Omental fat pad (tissue), 4 donors: ENCODE data around the gene MARCHF11. TPM values are rescaled to one million over a fixed set of nuclear protein-coding genes. Genes with fewer than 3 reads are reported as not detected.
A peak's percentile ranks its signal among the peaks of the same experiment; 100 is the strongest.

Experiments used
- ATAC-seq: fragments of 150-250 bp; one replicate; pipeline ENCODE4 v1.9.1; 2016; ENCODE audit warnings: mild to moderate bottlenecking, moderate library complexity; ENCODE audit not compliant: low FRiP score
- DNase-seq: peaks from one replicate; pipeline ENCODE4 v3.0.0-alpha.2; 2019; ENCODE audit warnings: low spot score
- total RNA-seq, 4 donors: library from RNA; depleted of rRNA; stranded (reverse); fragments of >200 nt; gene quantifications; one replicate each; pipeline ENCODE4 v1.1.0, GENCODE V29; 2016
- TF ChIP-seq, protein P1 (sequence below), 3 donors: fragments of 450-650 bp; IDR thresholded peaks; one replicate each; pipeline ENCODE4 v1.5.1; 2016 to 2017; ENCODE audit warnings: antibody characterized with exemption in 3 of 3, mild to moderate bottlenecking in 3 of 3, moderate library complexity in 2 of 3

MARCHF11 gene, protein sequence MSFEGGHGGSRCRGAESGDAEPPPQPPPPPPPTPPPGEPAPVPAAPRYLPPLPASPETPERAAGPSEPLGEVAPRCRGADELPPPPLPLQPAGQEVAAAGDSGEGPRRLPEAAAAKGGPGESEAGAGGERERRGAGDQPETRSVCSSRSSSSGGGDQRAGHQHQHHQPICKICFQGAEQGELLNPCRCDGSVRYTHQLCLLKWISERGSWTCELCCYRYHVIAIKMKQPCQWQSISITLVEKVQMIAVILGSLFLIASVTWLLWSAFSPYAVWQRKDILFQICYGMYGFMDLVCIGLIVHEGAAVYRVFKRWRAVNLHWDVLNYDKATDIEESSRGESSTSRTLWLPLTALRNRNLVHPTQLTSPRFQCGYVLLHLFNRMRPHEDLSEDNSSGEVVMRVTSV
- not detected for total RNA-seq

DNA sequence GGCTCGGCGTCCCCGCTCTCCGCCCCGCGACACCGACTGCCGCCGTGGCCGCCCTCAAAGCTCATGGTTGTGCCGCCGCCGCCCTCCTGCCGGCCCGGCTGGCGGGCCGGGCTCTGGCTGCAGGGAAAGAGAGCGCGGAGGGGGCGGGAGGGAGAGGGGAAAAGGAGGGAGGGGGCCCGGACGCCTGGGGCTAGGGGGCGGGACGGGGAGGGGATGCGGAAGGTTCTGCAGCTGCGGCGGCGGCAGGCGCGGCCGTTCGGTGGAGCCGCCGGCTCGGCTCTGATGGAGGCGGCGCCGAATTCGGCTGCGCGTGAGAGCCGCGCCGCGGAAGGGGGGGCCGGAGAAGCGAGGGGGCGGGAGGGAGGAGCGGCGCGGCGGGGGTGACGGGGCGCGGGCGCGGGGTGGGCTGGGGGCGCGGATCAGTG, at the start of gene MARCHF11:
MARCHF11 (minus strand) TSS at position 281 of the 425 bp plus-strand sequence; CDS start at position 65, 216 bp downstream.
- no peak for ATAC-seq
- TF ChIP-seq, protein P1, sequence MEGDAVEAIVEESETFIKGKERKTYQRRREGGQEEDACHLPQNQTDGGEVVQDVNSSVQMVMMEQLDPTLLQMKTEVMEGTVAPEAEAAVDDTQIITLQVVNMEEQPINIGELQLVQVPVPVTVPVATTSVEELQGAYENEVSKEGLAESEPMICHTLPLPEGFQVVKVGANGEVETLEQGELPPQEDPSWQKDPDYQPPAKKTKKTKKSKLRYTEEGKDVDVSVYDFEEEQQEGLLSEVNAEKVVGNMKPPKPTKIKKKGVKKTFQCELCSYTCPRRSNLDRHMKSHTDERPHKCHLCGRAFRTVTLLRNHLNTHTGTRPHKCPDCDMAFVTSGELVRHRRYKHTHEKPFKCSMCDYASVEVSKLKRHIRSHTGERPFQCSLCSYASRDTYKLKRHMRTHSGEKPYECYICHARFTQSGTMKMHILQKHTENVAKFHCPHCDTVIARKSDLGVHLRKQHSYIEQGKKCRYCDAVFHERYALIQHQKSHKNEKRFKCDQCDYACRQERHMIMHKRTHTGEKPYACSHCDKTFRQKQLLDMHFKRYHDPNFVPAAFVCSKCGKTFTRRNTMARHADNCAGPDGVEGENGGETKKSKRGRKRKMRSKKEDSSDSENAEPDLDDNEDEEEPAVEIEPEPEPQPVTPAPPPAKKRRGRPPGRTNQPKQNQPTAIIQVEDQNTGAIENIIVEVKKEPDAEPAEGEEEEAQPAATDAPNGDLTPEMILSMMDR (IDR thresholded peaks at IDR 0.05): no peak
- no peak for DNase-seq

DNA sequence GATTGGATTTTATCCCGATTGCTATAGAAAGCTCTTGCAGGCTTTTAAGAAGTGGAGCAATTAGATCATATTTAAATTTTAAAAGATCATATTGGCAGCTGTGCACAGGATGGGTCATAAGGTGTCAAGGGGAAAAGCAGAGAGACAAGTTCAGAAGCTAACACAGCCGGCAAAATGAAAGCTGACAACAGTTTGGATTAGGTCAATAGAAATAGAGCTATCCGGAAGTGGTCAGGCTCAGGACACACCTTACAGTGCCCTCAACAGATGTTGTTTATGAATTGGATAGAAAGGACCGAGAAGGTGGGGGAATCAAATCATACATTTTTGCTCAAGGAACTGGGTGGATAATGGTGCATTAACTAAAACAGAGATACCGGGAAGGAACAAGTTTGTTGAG, 46.3 kb upstream of the MARCHF11 start:
- ATAC-seq: no peak
- no peak for DNase-seq
- TF ChIP-seq, protein P1 (IDR thresholded peaks at IDR 0.05): no peak

DNA sequence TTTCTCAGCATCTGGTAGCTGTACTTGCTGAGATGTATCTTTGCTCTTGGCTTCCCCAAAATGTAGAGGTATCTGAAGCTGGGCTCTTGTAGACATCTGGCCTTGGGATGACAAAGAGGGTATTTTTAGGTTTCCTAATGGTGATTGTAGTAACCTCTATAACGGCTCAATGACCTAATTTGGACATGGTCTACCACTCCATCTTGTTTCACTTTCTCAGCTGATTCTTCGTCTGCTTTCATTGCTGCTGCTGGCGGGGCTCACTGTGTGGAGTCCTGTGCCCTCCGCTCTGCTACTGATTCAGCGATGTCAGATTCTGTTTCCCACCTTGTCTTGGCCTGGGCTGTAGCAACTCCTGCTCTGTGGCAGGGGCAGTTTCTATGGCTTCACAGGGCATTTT, 12.7 kb upstream of the MARCHF11 start:
- no peak for ATAC-seq
- DNase-seq: no peak
- TF ChIP-seq, protein P1 (IDR thresholded peaks at IDR 0.05): no peak

DNA sequence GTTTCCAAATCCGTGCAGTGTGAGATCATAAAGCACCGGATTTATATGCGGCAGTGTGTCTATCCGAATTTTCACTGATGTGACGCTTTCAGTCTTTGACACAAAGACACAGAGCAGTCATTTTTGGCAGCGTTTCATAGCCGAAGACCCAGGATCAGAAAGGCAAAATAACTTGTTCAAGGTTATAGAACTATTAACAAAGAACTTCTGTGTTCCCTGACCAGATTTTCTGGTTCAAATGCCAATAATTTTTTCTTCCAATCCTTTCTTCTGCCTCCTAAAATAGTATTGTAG, 1.1 kb upstream of the MARCHF11 start:
- TF ChIP-seq, protein P1 (IDR thresholded peaks at IDR 0.05): no peak
- DNase-seq (no peak), ATAC-seq (no peak)

DNA sequence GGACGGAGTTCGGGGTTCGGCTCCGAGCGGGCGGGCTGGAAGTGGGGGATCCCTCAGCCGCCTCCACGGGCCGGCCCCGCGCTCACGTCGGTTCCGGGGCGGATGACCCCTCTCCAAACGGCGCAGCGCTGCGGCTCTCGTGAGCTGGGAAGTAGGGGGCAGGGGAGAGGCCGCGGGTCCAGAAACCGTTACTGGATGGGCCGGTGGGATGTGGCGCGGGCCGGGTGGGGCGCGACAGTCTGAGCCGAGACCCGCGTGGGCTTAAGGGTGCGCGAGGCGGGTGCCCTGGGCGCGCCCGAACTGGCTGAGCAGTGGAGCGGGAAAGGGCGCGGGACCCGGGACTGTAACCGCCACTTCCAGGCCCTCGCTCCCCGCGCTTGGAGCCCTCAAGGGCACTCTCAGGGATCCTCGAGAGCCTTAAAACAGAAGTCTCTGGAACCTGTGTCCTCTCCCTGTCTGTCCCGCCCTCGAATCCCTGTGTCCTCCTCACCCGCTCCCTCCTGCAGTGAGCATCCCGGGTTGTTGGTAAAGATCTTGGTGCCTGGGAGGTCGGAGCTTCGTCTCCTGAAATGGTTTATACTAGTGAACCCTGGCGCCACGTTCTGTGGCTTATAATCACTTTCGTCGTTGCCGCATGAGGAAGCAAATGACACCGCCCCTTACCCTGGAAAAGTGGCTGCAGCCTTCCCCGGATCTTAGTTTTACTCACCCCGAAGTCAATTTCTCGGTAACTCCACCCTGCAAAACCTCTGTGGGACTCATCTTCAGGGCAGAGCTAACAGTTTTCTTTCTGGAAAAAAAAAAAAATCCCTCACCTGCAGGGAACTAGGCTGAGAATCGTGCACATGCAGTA, 571 bp upstream of the MARCHF11 start:
- TF ChIP-seq, protein P1 (IDR thresholded peaks at IDR 0.05): no peak
- no peak for ATAC-seq
- no peak for DNase-seq

DNA sequence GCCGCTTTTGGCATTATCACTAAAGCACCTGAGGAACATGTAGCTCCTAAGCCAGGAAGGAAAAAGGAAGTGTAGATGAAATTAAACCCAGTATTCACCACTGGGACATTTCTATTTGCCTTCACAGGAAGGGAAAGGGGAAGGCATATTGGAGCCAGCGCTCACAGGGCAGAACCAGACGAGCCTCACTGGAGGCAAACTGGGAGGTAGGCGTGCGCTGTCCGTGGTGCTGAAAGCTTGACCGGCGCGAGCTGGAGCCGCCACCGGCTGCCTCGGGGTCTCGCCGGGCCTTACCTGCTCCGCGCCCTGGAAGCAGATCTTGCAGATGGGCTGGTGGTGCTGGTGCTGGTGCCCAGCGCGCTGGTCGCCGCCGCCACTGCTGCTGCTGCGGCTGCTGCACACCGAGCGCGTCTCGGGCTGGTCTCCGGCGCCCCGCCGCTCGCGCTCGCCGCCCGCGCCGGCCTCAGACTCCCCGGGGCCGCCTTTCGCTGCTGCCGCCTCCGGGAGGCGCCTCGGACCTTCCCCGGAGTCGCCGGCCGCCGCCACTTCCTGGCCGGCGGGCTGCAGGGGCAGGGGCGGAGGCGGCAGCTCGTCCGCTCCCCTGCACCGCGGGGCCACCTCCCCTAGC, 732 bp downstream of the MARCHF11 start:
- peak; percentile 68 for ATAC-seq
- TF ChIP-seq, protein P1 (IDR thresholded peaks at IDR 0.05): no peak
- peak; percentile 36 for DNase-seq
